GM12865 (cell line): ENCODE data around the gene CHAT.

Experiments
- DNase-seq: peaks from one replicate; pipeline ENCODE4 v3.0.0; 2010; ENCODE audit warnings: low read depth
- H3K4me3 ChIP-seq: 2 replicates; pipeline ENCODE4 v1.5.1; 2011; ENCODE audit warnings: mild to moderate bottlenecking, low read depth, low read length, control low read depth
- TF ChIP-seq, protein P1 (sequence below): IDR thresholded peaks from 2 replicates; pipeline ENCODE4 v1.5.1; 2011; ENCODE audit warnings: low read length, control low read depth, low read depth, inconsistent platforms; ENCODE audit not compliant: insufficient read depth; ENCODE audit errors: missing control alignments

CHAT gene

DNA sequence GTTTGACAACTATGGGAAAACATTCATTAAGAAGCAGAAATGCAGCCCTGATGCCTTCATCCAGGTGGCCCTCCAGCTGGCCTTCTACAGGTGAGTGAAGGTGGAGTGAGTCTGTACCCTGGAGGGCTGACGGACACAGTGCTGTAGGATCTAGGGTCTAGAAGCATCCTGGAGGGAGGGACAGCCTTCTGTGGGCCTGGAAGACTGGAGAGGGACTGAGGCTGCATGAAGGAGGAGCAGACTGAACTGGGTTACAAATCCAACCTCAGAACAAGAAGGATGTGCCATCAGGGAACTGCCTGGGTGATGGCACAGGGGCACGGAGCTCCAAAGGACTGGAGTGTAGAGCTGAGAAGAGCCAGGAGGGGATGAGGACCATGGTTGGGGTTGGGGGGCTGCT, 38.1 kb downstream of the CHAT start:
- TF ChIP-seq, protein P1, sequence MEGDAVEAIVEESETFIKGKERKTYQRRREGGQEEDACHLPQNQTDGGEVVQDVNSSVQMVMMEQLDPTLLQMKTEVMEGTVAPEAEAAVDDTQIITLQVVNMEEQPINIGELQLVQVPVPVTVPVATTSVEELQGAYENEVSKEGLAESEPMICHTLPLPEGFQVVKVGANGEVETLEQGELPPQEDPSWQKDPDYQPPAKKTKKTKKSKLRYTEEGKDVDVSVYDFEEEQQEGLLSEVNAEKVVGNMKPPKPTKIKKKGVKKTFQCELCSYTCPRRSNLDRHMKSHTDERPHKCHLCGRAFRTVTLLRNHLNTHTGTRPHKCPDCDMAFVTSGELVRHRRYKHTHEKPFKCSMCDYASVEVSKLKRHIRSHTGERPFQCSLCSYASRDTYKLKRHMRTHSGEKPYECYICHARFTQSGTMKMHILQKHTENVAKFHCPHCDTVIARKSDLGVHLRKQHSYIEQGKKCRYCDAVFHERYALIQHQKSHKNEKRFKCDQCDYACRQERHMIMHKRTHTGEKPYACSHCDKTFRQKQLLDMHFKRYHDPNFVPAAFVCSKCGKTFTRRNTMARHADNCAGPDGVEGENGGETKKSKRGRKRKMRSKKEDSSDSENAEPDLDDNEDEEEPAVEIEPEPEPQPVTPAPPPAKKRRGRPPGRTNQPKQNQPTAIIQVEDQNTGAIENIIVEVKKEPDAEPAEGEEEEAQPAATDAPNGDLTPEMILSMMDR: no peak
- no peak for DNase-seq

DNA sequence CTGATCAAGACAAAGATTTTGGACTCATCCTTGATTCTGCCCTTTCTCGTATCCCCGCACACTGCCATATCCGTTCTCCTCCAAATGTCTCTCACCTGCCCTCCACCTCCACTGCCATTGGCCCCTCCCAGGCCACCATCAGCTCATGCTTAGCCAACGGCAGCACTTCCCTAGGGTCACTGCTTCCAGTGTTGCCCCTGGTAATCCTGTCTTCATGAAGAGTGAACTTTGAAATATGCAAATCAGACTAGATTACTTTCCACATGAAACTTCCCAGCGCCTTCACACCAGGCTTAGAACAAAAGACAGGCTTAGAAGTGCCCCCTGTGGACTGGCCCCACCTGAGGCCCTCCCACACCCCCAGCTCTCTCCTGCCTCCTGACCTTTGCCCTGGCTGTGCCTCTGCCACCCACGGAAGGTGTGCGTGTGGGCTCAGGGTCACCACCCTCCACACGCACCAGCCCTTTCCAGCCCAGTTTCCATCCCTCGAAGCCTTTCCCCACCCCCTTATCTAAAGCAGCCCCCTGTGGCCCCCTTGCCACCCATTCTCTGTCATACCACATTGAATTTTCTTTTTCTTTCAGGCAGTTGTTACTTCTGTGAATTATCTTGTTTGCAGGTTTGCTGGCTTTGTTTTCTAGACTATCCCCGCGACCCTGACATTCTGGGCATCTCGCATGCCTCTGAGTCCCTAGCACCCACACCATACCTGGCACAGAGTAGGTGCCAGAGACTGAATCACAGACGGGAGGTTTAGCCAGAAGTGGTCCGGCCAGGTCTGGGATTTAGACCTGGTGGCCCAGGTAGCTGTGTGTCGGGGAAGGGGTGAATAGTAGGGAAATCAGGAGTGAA, 38.8 kb downstream of the CHAT start:
- no peak for DNase-seq
- H3K4me3 ChIP-seq: no peak overlapping the region

More for the DNA sequence above, 38.1 kb downstream of the CHAT start:
- H3K4me3 ChIP-seq: no peak overlapping the region

GRCh38 chr10:49653273-49653929, 39.6 kb downstream of the CHAT start:
- DNase-seq: no peak
- H3K4me3 ChIP-seq: no peak overlapping the region
- TF ChIP-seq, protein P1: no peak

More for the DNA sequence above, 38.8 kb downstream of the CHAT start:
- TF ChIP-seq, protein P1: no peak

- DNase-seq: no peak
- no peak overlapping the region for H3K4me3 ChIP-seq
- TF ChIP-seq, protein P1: no peak
Observed at GRCh38 chr10:49654036-49654693, 40.3 kb downstream of the CHAT start.

DNA sequence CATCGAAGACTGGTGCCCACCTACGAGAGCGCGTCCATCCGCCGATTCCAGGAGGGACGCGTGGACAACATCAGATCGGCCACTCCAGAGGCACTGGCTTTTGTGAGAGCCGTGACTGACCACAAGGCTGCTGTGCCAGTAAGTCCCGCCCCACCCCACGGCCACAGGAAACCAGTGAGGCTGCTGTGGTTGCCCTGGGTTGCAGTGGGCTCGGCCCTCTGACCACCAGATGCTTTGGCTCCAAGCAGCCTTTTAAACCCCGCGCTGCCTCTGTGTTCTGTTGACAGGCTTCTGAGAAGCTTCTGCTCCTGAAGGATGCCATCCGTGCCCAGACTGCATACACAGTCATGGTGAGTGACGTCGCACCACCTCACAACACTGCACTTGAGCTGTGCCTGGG, 41.3 kb downstream of the CHAT start:
- DNase-seq: no peak
- no peak overlapping the region for H3K4me3 ChIP-seq
- TF ChIP-seq, protein P1: no peak

GRCh38 chr10:49656845-49657493, 43.1 kb downstream of the CHAT start:
- no peak for DNase-seq
- TF ChIP-seq, protein P1: no peak
- H3K4me3 ChIP-seq: no peak overlapping the region
